ENCODE data around the gene NHEJ1. TPM values are rescaled to one million over a fixed set of nuclear protein-coding genes. Genes with fewer than 3 reads are reported as not detected.

The NHEJ1 gene
- total RNA-seq, 1 experiment from 2014 or later, result 16.4 TPM

DNA sequence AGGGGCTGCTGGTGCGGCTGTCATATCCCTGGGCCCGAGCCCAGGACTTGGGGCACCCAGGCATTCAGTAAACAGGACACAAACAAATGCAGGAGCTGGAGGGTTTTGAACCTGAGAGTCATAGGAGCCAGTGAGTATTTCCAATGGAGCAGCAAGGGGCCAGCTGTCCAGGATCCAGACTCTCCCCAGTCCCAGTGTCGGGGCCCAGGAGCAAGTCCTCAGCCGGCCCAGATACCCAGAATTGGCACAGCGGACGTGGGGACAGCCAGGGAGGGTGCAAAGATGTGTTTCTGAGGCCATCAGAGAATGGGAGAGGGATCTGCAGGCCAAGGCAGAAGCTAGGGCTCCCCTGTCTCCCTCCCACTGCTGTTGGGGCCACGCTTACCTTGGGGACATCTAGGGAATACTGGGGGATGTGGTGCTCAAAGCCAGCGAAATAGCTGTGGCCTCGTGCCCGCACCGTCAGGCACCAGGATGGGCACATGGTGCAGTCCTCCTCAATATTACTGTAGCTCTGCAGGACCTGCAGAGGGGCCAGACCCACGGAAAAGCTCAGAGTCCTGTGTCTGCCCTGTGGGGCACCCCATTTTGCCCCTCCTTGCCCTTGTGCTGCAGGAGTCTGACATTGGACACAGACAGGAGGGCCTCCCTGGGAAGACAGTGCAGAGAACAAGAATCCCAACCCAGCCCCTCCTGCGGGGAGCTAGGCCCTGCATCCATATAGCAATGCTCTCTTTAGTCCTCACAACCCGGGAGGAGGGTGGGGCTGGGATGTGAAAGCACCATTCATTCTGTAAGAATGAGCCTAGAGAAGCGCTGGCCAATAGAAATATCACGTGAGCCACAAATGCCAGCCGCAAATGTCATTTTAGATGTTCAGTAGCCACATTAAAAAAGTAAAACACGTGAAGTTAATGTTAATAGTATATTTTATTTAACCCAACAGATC is 134.7 kb downstream of the NHEJ1 start (continued):
- TF ChIP-seq ZNF274 (IDR thresholded peaks at IDR 0.05; ENCODE audit: low read depth, low read length), result no peak
- TF ChIP-seq SP1 (IDR thresholded peaks at IDR 0.05; ENCODE audit: low read depth), result no peak
- no peak for TF ChIP-seq EGR1 (IDR thresholded peaks at IDR 0.05; ENCODE audit: low read depth)
- TF ChIP-seq, protein P1, sequence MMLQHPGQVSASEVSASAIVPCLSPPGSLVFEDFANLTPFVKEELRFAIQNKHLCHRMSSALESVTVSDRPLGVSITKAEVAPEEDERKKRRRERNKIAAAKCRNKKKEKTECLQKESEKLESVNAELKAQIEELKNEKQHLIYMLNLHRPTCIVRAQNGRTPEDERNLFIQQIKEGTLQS (IDR thresholded peaks at IDR 0.05), result no peak
- TF ChIP-seq ELF1 (IDR thresholded peaks at IDR 0.05; ENCODE audit: borderline replicate concordance, low read depth), result no peak
- no peak for TF ChIP-seq CBX3 (IDR thresholded peaks at IDR 0.05; ENCODE audit: low read depth)
- TF ChIP-seq, protein P2, sequence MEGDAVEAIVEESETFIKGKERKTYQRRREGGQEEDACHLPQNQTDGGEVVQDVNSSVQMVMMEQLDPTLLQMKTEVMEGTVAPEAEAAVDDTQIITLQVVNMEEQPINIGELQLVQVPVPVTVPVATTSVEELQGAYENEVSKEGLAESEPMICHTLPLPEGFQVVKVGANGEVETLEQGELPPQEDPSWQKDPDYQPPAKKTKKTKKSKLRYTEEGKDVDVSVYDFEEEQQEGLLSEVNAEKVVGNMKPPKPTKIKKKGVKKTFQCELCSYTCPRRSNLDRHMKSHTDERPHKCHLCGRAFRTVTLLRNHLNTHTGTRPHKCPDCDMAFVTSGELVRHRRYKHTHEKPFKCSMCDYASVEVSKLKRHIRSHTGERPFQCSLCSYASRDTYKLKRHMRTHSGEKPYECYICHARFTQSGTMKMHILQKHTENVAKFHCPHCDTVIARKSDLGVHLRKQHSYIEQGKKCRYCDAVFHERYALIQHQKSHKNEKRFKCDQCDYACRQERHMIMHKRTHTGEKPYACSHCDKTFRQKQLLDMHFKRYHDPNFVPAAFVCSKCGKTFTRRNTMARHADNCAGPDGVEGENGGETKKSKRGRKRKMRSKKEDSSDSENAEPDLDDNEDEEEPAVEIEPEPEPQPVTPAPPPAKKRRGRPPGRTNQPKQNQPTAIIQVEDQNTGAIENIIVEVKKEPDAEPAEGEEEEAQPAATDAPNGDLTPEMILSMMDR (IDR thresholded peaks at IDR 0.05 in 2 of 3, conservative IDR thresholded peaks at IDR 0.05 in 1 of 3; ENCODE audit: borderline replicate concordance in 1 of 3, insufficient read depth in 1 of 3, low read depth in 2 of 3, low read length in 2 of 3), result no peak
- TF ChIP-seq SIN3A (IDR thresholded peaks at IDR 0.05; ENCODE audit: low read depth), result no peak
- no peak for TF ChIP-seq POLR2AphosphoS5 (IDR thresholded peaks at IDR 0.05; ENCODE audit: low read depth, low read length)

MicroRNAs encoded within 50 kb of the gene (microRNA counts, 767-probe panel; counts per million panel counts)
- not detected for microRNA hsa-miR-3131

Small RNAs within 50 kb of the gene (microRNA-seq; reads per million reads assigned to microRNA genes)
- 2.0 reads per million for gene MIR3131 (ENCODE audit: borderline number of aligned reads)

Other genes with a start within 250 kb of the NHEJ1 start
- 0.44 TPM for gene CDK5R2, start 201.1 kb downstream of the NHEJ1 start, total RNA-seq (2021; ENCODE audit: unreplicated experiment)
- gene FEV, start 175.6 kb downstream of the NHEJ1 start, total RNA-seq (2021; ENCODE audit: unreplicated experiment), result not detected
- gene CRYBA2, start 167.4 kb downstream of the NHEJ1 start, total RNA-seq (2021; ENCODE audit: unreplicated experiment), result not detected
- 0.52 TPM for gene CFAP65, start 119.3 kb downstream of the NHEJ1 start, total RNA-seq (2021; ENCODE audit: unreplicated experiment)
- gene IHH, start 99.9 kb downstream of the NHEJ1 start, total RNA-seq (2021; ENCODE audit: unreplicated experiment), result 0.17 TPM
- 4.8 TPM for gene SLC23A3, start 9.2 kb upstream of the NHEJ1 start, total RNA-seq (2021; ENCODE audit: unreplicated experiment)
- gene CNPPD1, start 16.1 kb upstream of the NHEJ1 start, total RNA-seq (2021; ENCODE audit: unreplicated experiment), result 41.9 TPM
- 63.7 TPM for gene RETREG2, start 17.5 kb upstream of the NHEJ1 start, total RNA-seq (2021; ENCODE audit: unreplicated experiment)
- gene ZFAND2B, start 46.0 kb upstream of the NHEJ1 start, total RNA-seq (2021; ENCODE audit: unreplicated experiment), result 31.4 TPM
- 24.5 TPM for gene ABCB6, start 58.1 kb upstream of the NHEJ1 start, total RNA-seq (2021; ENCODE audit: unreplicated experiment)
- 51.8 TPM for gene ATG9A, start 68.8 kb upstream of the NHEJ1 start, total RNA-seq (2021; ENCODE audit: unreplicated experiment)
- gene ANKZF1, start 69.0 kb upstream of the NHEJ1 start, total RNA-seq (2021; ENCODE audit: unreplicated experiment), result 64.7 TPM
- 6.6 TPM for gene GLB1L, start 84.6 kb upstream of the NHEJ1 start, total RNA-seq (2021; ENCODE audit: unreplicated experiment)
- gene STK16, start 84.7 kb upstream of the NHEJ1 start, total RNA-seq (2021; ENCODE audit: unreplicated experiment), result 31.4 TPM
- not detected for gene TUBA4B, start 92.4 kb upstream of the NHEJ1 start, total RNA-seq (2021; ENCODE audit: unreplicated experiment)
- 32.7 TPM for gene TUBA4A, start 93.1 kb upstream of the NHEJ1 start, total RNA-seq (2021; ENCODE audit: unreplicated experiment)
- gene DNAJB2, start 118.6 kb upstream of the NHEJ1 start, total RNA-seq (2021; ENCODE audit: unreplicated experiment), result 36.2 TPM
- not detected for gene PTPRN, start 148.6 kb upstream of the NHEJ1 start, total RNA-seq (2021; ENCODE audit: unreplicated experiment)
- not detected for gene RESP18, start 171.9 kb upstream of the NHEJ1 start, total RNA-seq (2021; ENCODE audit: unreplicated experiment)
- 80.1 TPM for gene DNPEP, start 227.1 kb upstream of the NHEJ1 start, total RNA-seq (2021; ENCODE audit: unreplicated experiment)

Measured in HCT116 (cell line).